HG02610 (cell line): ENCODE results near the gene LHX2.

Experiments
- ATAC-seq: cut with Tn5 transposase; IDR thresholded peaks from one replicate; pipeline ENCODE4 v1.9.1; 2021; ENCODE audit warnings: mild to moderate bottlenecking, moderate library complexity; ENCODE audit not compliant: unreplicated experiment

The LHX2 gene

GRCh38 chr9:124029617-124030016 lies 18.0 kb downstream of the LHX2 start:
- no peak for ATAC-seq

GRCh38 chr9:124030969-124031451 lies 19.4 kb downstream of the LHX2 start:
- no peak for ATAC-seq

- no peak for ATAC-seq
Observed at GRCh38 chr9:124032247-124032646, 20.7 kb downstream of the LHX2 start.

- no peak for ATAC-seq
Observed at GRCh38 chr9:124033348-124033747, 21.8 kb downstream of the LHX2 start.

- no peak for ATAC-seq
Observed at GRCh38 chr9:124033967-124034366, 22.4 kb downstream of the LHX2 start.

GRCh38 chr9:124035001-124035650 lies 23.6 kb downstream of the LHX2 start:
- no peak for ATAC-seq

GRCh38 chr9:124036578-124036977 lies 25.0 kb downstream of the LHX2 start:
- no peak for ATAC-seq

GRCh38 chr9:124037790-124038189 lies 26.2 kb downstream of the LHX2 start:
- ATAC-seq: no peak

GRCh38 chr9:124038239-124038638 lies 26.7 kb downstream of the LHX2 start:
- ATAC-seq: no peak

GRCh38 chr9:124038790-124039633 lies 27.4 kb downstream of the LHX2 start:
- no peak for ATAC-seq

GRCh38 chr9:124040186-124040931 lies 28.8 kb downstream of the LHX2 start:
- no peak for ATAC-seq

- ATAC-seq: no peak
Observed at GRCh38 chr9:124040935-124041816, 29.6 kb downstream of the LHX2 start.

- ATAC-seq: no peak
Observed at GRCh38 chr9:124041817-124042116, 30.2 kb downstream of the LHX2 start.

- ATAC-seq: no peak
Observed at GRCh38 chr9:124042201-124042721, 30.7 kb downstream of the LHX2 start.

- ATAC-seq: no peak
Observed at GRCh38 chr9:124044448-124044847, 32.9 kb downstream of the LHX2 start.

GRCh38 chr9:124045076-124045829 lies 33.7 kb downstream of the LHX2 start:
- no peak for ATAC-seq

- ATAC-seq: no peak
Observed at GRCh38 chr9:124045830-124046177, 34.2 kb downstream of the LHX2 start.

GRCh38 chr9:124046189-124046588 lies 34.6 kb downstream of the LHX2 start:
- ATAC-seq: no peak

- no peak for ATAC-seq
Observed at GRCh38 chr9:124047251-124047672, 35.7 kb downstream of the LHX2 start.

- ATAC-seq: no peak
Observed at GRCh38 chr9:124050955-124051354, 39.4 kb downstream of the LHX2 start.
